K562 (cell line): ENCODE measurements around the gene ADSS1. TPM values are rescaled to one million over a fixed set of nuclear protein-coding genes. Genes with fewer than 3 reads are reported as not detected.
A peak's percentile ranks its signal among the peaks of the same experiment; 100 is the strongest.

Experiments used
- ARID1B ChIP-seq: fragments of 450-650 bp; IDR thresholded peaks from 2 replicates; pipeline ENCODE4 v1.6.1; 2016; ENCODE audit warnings: antibody characterized with exemption, mild to moderate bottlenecking, inconsistent platforms
- CSDE1 ChIP-seq, 2 experiments: fragments of 450-650 bp; IDR thresholded peaks; 2 replicates each; pipeline ENCODE4 v1.6.1; 2016; ENCODE audit warnings: mild to moderate bottlenecking in 1 of 2
- DPF2 ChIP-seq: fragments of 450-650 bp; IDR thresholded peaks from 2 replicates; pipeline ENCODE4 v1.6.1; 2016
- EP400 ChIP-seq: fragments of 450-650 bp; IDR thresholded peaks from 2 replicates; pipeline ENCODE4 v1.6.1; 2017; ENCODE audit warnings: antibody characterized with exemption, mild to moderate bottlenecking, moderate library complexity
- FOXP1 ChIP-seq: sonication (generic); formaldehyde crosslinking; IDR thresholded peaks from 2 replicates; pipeline ENCODE4 v1.8.0; 2022; ENCODE audit warnings: mild to moderate bottlenecking, missing genetic modification reagents
- FUS ChIP-seq: fragments of 200-400 bp; formaldehyde crosslinking; optimal IDR thresholded peaks from 2 replicates; pipeline ENCODE3; 2017; ENCODE audit warnings: low read depth, low read length
- HDAC2 ChIP-seq: fragments of 450-650 bp; IDR thresholded peaks from 2 replicates; pipeline ENCODE4 v1.6.1; 2016; ENCODE audit warnings: mild to moderate bottlenecking
- HMGN3 ChIP-seq: IDR thresholded peaks from 2 replicates; pipeline ENCODE4 v1.6.1; 2011; ENCODE audit warnings: borderline replicate concordance, low read depth, mild to moderate bottlenecking, mixed read lengths, low read length; ENCODE audit not compliant: insufficient read length; ENCODE audit errors: extremely low read depth
- MAFG ChIP-seq: fragments of 450-650 bp; conservative IDR thresholded peaks from 2 replicates; pipeline ENCODE4 v1.6.1; 2016; ENCODE audit warnings: missing genetic modification characterization, missing compliant biosample characterization
- MTA2 ChIP-seq: fragments of 450-650 bp; IDR thresholded peaks from 2 replicates; pipeline ENCODE4 v1.6.1; 2016; ENCODE audit warnings: low read depth
- MTF1 ChIP-seq: fragments of 250-450 bp; sonication (Bioruptor Pico); IDR thresholded peaks from 2 replicates; pipeline ENCODE4 v1.9.0; 2021; ENCODE audit warnings: moderate library complexity, mild to moderate bottlenecking, inconsistent platforms, borderline replicate concordance
- NCOA1 ChIP-seq: fragments of 450-650 bp; IDR thresholded peaks from 2 replicates; pipeline ENCODE4 v1.6.1; 2016; ENCODE audit warnings: low read depth
- NR3C1 ChIP-seq: sonication (generic); formaldehyde crosslinking; IDR thresholded peaks from 2 replicates; pipeline ENCODE4 v1.8.1; 2022; ENCODE audit warnings: missing genetic modification reagents
- PHF21A ChIP-seq: fragments of 450-650 bp; IDR thresholded peaks from 2 replicates; pipeline ENCODE4 v1.6.1; 2017; ENCODE audit warnings: low read depth, borderline replicate concordance
- RBFOX2 ChIP-seq: fragments of 200-400 bp; formaldehyde crosslinking; IDR thresholded peaks from 2 replicates; pipeline ENCODE4 v1.6.1; 2017; ENCODE audit warnings: low read depth, mild to moderate bottlenecking, low read length, moderate library complexity
- RFX7 ChIP-seq: fragments of 250-450 bp; sonication (Bioruptor Pico); IDR thresholded peaks from 2 replicates; pipeline ENCODE4 v1.5.1; 2021; ENCODE audit warnings: mild to moderate bottlenecking
- SMAD1 ChIP-seq: fragments of 150-350 bp; IDR thresholded peaks from 2 replicates; pipeline ENCODE4 v1.6.1; 2014; ENCODE audit warnings: low read length, low read depth; ENCODE audit not compliant: partially characterized antibody
- SOX6 ChIP-seq: fragments of 450-650 bp; IDR thresholded peaks from 2 replicates; pipeline ENCODE4 v1.6.1; 2014; ENCODE audit warnings: mild to moderate bottlenecking
- U2AF2 ChIP-seq: fragments of 200-400 bp; formaldehyde crosslinking; optimal IDR thresholded peaks from 2 replicates; pipeline ENCODE3; 2017; ENCODE audit warnings: low read depth, mild to moderate bottlenecking, low read length
- ZBTB33 ChIP-seq: sonication (generic); formaldehyde crosslinking; IDR thresholded peaks from 2 replicates; pipeline ENCODE4 v1.8.1; 2023; ENCODE audit warnings: mild to moderate bottlenecking, missing genetic modification reagents
- ZKSCAN1 ChIP-seq: fragments of 150-350 bp; IDR thresholded peaks from 2 replicates; pipeline ENCODE4 v1.6.1; 2016; ENCODE audit warnings: low read depth, low read length
- ZKSCAN3 ChIP-seq: fragments of 250-450 bp; sonication (Bioruptor Pico); IDR thresholded peaks from 2 replicates; pipeline ENCODE4 v1.4.0; 2020
- ZNF551 ChIP-seq: fragments of 250-450 bp; sonication (Bioruptor Pico); IDR thresholded peaks from 2 replicates; pipeline ENCODE4 v1.5.0; 2021; ENCODE audit warnings: mild to moderate bottlenecking, moderate library complexity
- ZNF668 ChIP-seq: fragments of 250-450 bp; sonication (Bioruptor Pico); IDR thresholded peaks from 2 replicates; pipeline ENCODE4 v1.8.0; 2022; ENCODE audit warnings: mild to moderate bottlenecking, inconsistent platforms
- ZNF79 ChIP-seq: fragments of 250-450 bp; sonication (Bioruptor Pico); IDR thresholded peaks from 2 replicates; pipeline ENCODE4 v1.4.0; 2020; ENCODE audit warnings: low read depth, mild to moderate bottlenecking, moderate library complexity
- polyA plus RNA-seq, 8 experiments: library from polyadenylated mRNA; depleted of rRNA in 4 of 8; stranded (reverse) in 5 of 8; unstranded in 3 of 8; fragments of >200 nt; fragmentation: Nextera tagmentation in 2 of 8; fragmentation: Illumina TruSeq in 1 of 8; extraction: Ambion mirVana in 2 of 8; extraction: Trizol in 1 of 8; gene quantifications; 2 replicates each; pipeline versions ENCODE4 v1.2.1 to v1.2.3, GENCODE V29; 2011 to 2014; ENCODE audit warnings: inconsistent platforms in 1 of 8, missing spikeins in 1 of 8
- total RNA-seq, 7 experiments: library from RNA; depleted of rRNA in 6 of 7; stranded (reverse); fragments of >200 nt in 6 of 7; fragmentation: Illumina TruSeq in 2 of 7; extraction: Trizol in 2 of 7; gene quantifications; 2 replicates each; pipeline versions ENCODE4 v1.2.1 to v1.2.3, GENCODE V29; 2011 to 2021; ENCODE audit warnings: low replicate concordance in 1 of 7

The ADSS1 gene
- total and polyA plus RNA-seq, 9 of the 15 experiments (the other 6 are each of a cell fraction or from before 2014, with no cell fraction given) = 0.53 to 5.9 (median 3.9) TPM

- no peak for TF ChIP-seq ZNF551 (CRISPR knock-in tag)
- no peak for TF ChIP-seq MTF1 (CRISPR knock-in tag)
- TF ChIP-seq SMAD1 = no peak
- TF ChIP-seq EP400 = peak; percentile 64; the same call in 1 of the 2 replicates
- no peak for TF ChIP-seq U2AF2
- no peak for TF ChIP-seq NR3C1 (CRISPR knock-in tag)
- TF ChIP-seq ZNF79 (CRISPR knock-in tag) = no peak
- TF ChIP-seq NCOA1 = no peak
- 0 out of 2 replicates have a peak, but pooled peaks have one; percentile 16 for TF ChIP-seq ZKSCAN1
- no peak for TF ChIP-seq ZNF668 (CRISPR knock-in tag)
- no peak for TF ChIP-seq MTA2
- TF ChIP-seq RBFOX2 = peak; percentile 83
- no peak for TF ChIP-seq RFX7 (CRISPR knock-in tag)
- TF ChIP-seq HDAC2 = no peak
- no peak for TF ChIP-seq ZKSCAN3 (CRISPR knock-in tag)
- TF ChIP-seq ZBTB33 (CRISPR knock-in tag) = no peak
- peak in 1 of 2 experiments; percentile 80; a peak in 1 of 4 replicates for TF ChIP-seq CSDE1 (IDR thresholded peaks at IDR 0.05)
- no peak for TF ChIP-seq FOXP1 (CRISPR knock-in tag)
- peak; percentile 3 for TF ChIP-seq HMGN3
- TF ChIP-seq SOX6 = no peak
- no peak for TF ChIP-seq MAFG (tag)
- TF ChIP-seq ARID1B = no peak
- no peak for TF ChIP-seq DPF2
- TF ChIP-seq FUS = no peak
- TF ChIP-seq PHF21A = no peak
Measured at GRCh38 chr14:104752735-104753527, 28.9 kb downstream of the ADSS1 start, which contains the start of gene SIVA1 (continued).
